Measurements from ENCODE around the gene IGFBP7.

IGFBP7 gene

GRCh38 chr4:57127361-57127760 is 17.2 kb upstream of the IGFBP7 start:
- Histone ChIP-seq H3K4me1 (ENCODE audit: control insufficient read depth in 1 of 2, insufficient read depth in 2 of 2, low read length in 2 of 2) (peaks cover 0 to 7% of the 10 kb centered on the region in 2 donors), H3K9me3 (ENCODE audit: control insufficient read depth in 1 of 2, low read length in 2 of 2) (peaks cover 0 to 8% of the 10 kb centered on the region in 2 donors), H3K27ac (ENCODE audit: low read length) (no peak overlapping the region), H3K27me3 (ENCODE audit: low read depth, low read length) (no peaks in the 10 kb centered on the region), H3K4me3 (ENCODE audit: low read depth in 1 of 2, low read length in 2 of 2) (no peak overlapping the region), H3K36me3 (ENCODE audit: control insufficient read depth in 1 of 2, insufficient read depth in 2 of 2, low read length in 2 of 2) (no peaks in the 10 kb centered on the region)

GRCh38 chr4:57125996-57126395 is 15.8 kb upstream of the IGFBP7 start:
- H3K27ac ChIP-seq (ENCODE audit: low read length): no peak overlapping the region
- no peaks in the 10 kb centered on the region for H3K4me1 ChIP-seq (ENCODE audit: control insufficient read depth in 1 of 2, insufficient read depth in 2 of 2, low read length in 2 of 2)
- no peaks in the 10 kb centered on the region for H3K36me3 ChIP-seq (ENCODE audit: control insufficient read depth in 1 of 2, insufficient read depth in 2 of 2, low read length in 2 of 2)
- peaks cover 0 to 8% of the 10 kb centered on the region in 2 donors for H3K9me3 ChIP-seq (ENCODE audit: control insufficient read depth in 1 of 2, low read length in 2 of 2)
- H3K27me3 ChIP-seq (ENCODE audit: low read depth, low read length): no peaks in the 10 kb centered on the region
- H3K4me3 ChIP-seq (ENCODE audit: low read depth in 1 of 2, low read length in 2 of 2): no peak overlapping the region

DNA sequence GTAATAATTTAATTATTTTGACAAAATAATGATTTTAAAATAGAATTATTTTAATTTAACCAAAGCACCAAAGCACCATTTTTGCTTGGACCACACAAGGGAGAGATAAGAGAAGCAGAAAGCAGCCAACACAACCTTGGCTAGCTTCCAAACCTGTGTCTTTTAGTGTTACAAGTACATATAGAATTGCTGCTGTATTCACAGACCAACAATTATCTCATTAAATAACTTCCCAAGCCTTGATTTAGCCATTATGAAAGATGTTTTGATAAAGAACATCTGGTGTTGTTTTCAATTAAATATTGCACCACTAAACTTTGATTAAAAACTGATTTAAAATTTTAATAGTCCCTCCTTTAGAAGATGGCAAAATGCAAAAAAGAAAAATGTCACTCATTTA is 14.0 kb upstream of the IGFBP7 start:
- H3K27me3 ChIP-seq (ENCODE audit: low read depth, low read length): no peaks in the 10 kb centered on the region
- H3K9me3 ChIP-seq (ENCODE audit: control insufficient read depth in 1 of 2, low read length in 2 of 2): peaks cover 0 to 8% of the 10 kb centered on the region in 2 donors
- H3K36me3 ChIP-seq (ENCODE audit: control insufficient read depth in 1 of 2, insufficient read depth in 2 of 2, low read length in 2 of 2): peaks cover 0 to 3% of the 10 kb centered on the region in 2 donors

DNA sequence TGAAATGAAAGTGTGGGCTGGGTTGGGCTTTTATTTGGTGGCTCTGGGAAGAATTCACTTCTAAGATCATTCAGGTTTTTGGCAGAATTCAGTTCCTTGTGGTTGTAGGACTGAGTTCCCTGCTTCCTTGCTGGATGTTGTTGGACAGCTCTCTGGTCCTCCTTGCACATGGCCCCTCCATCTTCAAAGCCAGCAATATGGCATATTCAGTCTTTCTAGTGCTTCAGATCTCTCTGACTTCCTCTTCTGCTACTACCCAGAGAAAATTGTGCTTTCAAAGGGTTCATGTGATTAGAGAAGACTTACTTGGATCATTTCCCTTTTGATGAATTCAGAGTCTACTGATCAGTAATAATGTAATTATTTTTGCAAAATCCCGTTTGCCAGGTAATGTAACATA is 12.8 kb upstream of the IGFBP7 start:
- no peak overlapping the region for H3K27ac ChIP-seq (ENCODE audit: low read length)
- no peaks in the 10 kb centered on the region for H3K4me1 ChIP-seq (ENCODE audit: control insufficient read depth in 1 of 2, insufficient read depth in 2 of 2, low read length in 2 of 2)
- peaks cover 0 to 8% of the 10 kb centered on the region in 2 donors for H3K9me3 ChIP-seq (ENCODE audit: control insufficient read depth in 1 of 2, low read length in 2 of 2)
- no peak overlapping the region for H3K4me3 ChIP-seq (ENCODE audit: low read depth in 1 of 2, low read length in 2 of 2)
- H3K27me3 ChIP-seq (ENCODE audit: low read depth, low read length): no peaks in the 10 kb centered on the region
- H3K36me3 ChIP-seq (ENCODE audit: control insufficient read depth in 1 of 2, insufficient read depth in 2 of 2, low read length in 2 of 2): peaks cover 0 to 3% of the 10 kb centered on the region in 2 donors

More for the DNA sequence above, 14.0 kb upstream of the IGFBP7 start:
- no peak overlapping the region for H3K4me3 ChIP-seq (ENCODE audit: low read depth in 1 of 2, low read length in 2 of 2)
- H3K4me1 ChIP-seq (ENCODE audit: control insufficient read depth in 1 of 2, insufficient read depth in 2 of 2, low read length in 2 of 2): no peaks in the 10 kb centered on the region
- no peak overlapping the region for H3K27ac ChIP-seq (ENCODE audit: low read length)

DNA sequence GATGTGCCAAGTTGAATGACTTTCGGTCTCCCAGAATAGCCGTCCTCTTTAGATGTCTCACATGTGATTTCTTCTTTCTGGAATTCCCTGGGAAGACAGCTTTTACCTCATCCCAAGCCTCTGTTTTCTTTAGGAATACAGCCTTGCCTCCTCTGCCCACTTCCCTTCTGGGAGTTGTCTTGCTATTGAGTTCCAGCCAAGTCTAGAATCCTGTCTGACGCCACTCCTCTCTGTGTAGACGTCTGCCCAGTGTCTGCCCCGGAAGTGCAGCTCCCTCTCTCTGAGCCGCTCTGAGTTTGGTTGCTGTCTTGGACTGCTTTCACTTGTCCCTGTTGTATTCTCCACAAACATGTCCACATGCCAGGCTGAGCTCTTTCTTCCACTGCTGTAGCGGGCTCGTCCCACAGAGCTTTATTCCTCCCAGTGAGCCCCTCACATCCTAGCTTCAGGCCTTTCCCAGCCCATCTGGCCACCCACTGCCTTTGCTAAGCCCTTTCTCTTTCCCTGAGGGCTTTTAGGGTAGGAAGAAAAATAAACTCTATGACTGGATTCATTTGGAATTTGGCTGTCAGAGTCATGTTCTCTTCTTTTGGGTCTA is 9.0 kb upstream of the IGFBP7 start:
- Histone ChIP-seq H3K9me3 (ENCODE audit: control insufficient read depth in 1 of 2, low read length in 2 of 2) (peaks cover 0 to 5% of the 10 kb centered on the region in 2 donors), H3K27me3 (ENCODE audit: low read depth, low read length) (no peaks in the 10 kb centered on the region), H3K36me3 (ENCODE audit: control insufficient read depth in 1 of 2, insufficient read depth in 2 of 2, low read length in 2 of 2) (peaks cover 0 to 3% of the 10 kb centered on the region in 2 donors), H3K27ac (ENCODE audit: low read length) (peak overlapping the region; percentile 87), H3K4me1 (ENCODE audit: control insufficient read depth in 1 of 2, insufficient read depth in 2 of 2, low read length in 2 of 2) (no peaks in the 10 kb centered on the region), H3K4me3 (ENCODE audit: low read depth in 1 of 2, low read length in 2 of 2) (peak overlapping the region; percentile 13 to 38)

DNA sequence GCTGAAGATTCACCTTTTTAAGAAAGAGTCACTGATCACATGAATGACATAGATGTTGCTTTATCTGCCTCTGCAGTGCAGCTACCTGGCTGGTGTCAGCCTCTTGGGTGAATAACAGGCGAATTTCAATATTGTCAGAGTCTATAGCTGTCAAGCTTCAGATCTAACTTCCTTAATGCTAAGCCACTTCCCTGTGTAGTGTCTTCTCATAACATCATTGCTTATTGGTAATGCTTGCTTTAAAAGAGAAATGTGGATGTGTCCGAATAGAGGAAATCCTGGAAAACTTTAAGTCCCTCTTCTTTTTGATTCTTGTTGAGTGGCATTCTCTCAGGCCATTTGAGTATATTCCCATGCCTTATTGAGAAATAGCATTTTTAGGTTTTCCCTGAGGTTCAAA is 7.3 kb upstream of the IGFBP7 start:
- Histone ChIP-seq H3K27ac (ENCODE audit: low read length) (no peak overlapping the region), H3K4me3 (ENCODE audit: low read depth in 1 of 2, low read length in 2 of 2) (no peak overlapping the region), H3K27me3 (ENCODE audit: low read depth, low read length) (no peaks in the 10 kb centered on the region), H3K9me3 (ENCODE audit: control insufficient read depth in 1 of 2, low read length in 2 of 2) (no peaks in the 10 kb centered on the region), H3K36me3 (ENCODE audit: control insufficient read depth in 1 of 2, insufficient read depth in 2 of 2, low read length in 2 of 2) (peaks cover 0 to 3% of the 10 kb centered on the region in 2 donors), H3K4me1 (ENCODE audit: control insufficient read depth in 1 of 2, insufficient read depth in 2 of 2, low read length in 2 of 2) (no peaks in the 10 kb centered on the region)

DNA sequence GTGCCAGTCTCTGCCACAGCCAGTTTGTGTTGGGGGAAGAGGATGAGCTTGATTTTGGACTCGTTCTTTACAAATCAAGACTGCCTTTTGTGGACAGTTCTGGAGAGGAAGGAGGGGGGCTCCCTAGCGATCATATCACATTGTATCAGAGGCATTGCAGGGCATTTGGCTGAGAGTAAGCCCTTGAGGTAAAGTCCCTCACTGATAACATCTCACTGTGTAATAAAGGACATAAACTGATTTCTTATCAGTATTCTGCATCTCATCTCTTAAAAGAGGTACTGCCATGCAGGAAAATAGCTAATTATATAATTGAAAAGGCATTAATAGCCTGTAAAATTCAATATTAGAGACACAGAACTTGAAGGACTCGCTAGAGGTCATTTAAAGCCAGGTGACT is 6.1 kb upstream of the IGFBP7 start:
- Histone ChIP-seq H3K4me3 (ENCODE audit: low read depth in 1 of 2, low read length in 2 of 2) (no peak overlapping the region), H3K4me1 (ENCODE audit: control insufficient read depth in 1 of 2, insufficient read depth in 2 of 2, low read length in 2 of 2) (no peaks in the 10 kb centered on the region), H3K27ac (ENCODE audit: low read length) (no peak overlapping the region), H3K36me3 (ENCODE audit: control insufficient read depth in 1 of 2, insufficient read depth in 2 of 2, low read length in 2 of 2) (peaks cover 0 to 3% of the 10 kb centered on the region in 2 donors), H3K27me3 (ENCODE audit: low read depth, low read length) (no peaks in the 10 kb centered on the region), H3K9me3 (ENCODE audit: control insufficient read depth in 1 of 2, low read length in 2 of 2) (no peaks in the 10 kb centered on the region)

- Histone ChIP-seq H3K4me3 (ENCODE audit: low read depth in 1 of 2, low read length in 2 of 2) (no peak overlapping the region), H3K27me3 (ENCODE audit: low read depth, low read length) (no peaks in the 10 kb centered on the region), H3K4me1 (ENCODE audit: control insufficient read depth in 1 of 2, insufficient read depth in 2 of 2, low read length in 2 of 2) (no peaks in the 10 kb centered on the region), H3K27ac (ENCODE audit: low read length) (no peak overlapping the region), H3K9me3 (ENCODE audit: control insufficient read depth in 1 of 2, low read length in 2 of 2) (no peaks in the 10 kb centered on the region), H3K36me3 (ENCODE audit: control insufficient read depth in 1 of 2, insufficient read depth in 2 of 2, low read length in 2 of 2) (peaks cover 0 to 3% of the 10 kb centered on the region in 2 donors)
These were observed 4.8 kb upstream of the IGFBP7 start for GRCh38 chr4:57114973-57115372.

- Histone ChIP-seq H3K27ac (ENCODE audit: low read length) (no peak overlapping the region), H3K9me3 (ENCODE audit: control insufficient read depth in 1 of 2, low read length in 2 of 2) (no peaks in the 10 kb centered on the region)
These were observed 3.7 kb upstream of the IGFBP7 start for GRCh38 chr4:57113870-57114269.

GRCh38 chr4:57110640-57111511 is 691 bp upstream of the IGFBP7 start:
- no peaks in the 10 kb centered on the region for H3K36me3 ChIP-seq (ENCODE audit: control insufficient read depth in 1 of 2, insufficient read depth in 2 of 2, low read length in 2 of 2)
- no peaks in the 10 kb centered on the region for H3K9me3 ChIP-seq (ENCODE audit: control insufficient read depth in 1 of 2, low read length in 2 of 2)
- peak overlapping the region; percentile 64 to 89 for H3K4me3 ChIP-seq (ENCODE audit: low read depth in 1 of 2, low read length in 2 of 2)
- H3K27ac ChIP-seq (ENCODE audit: low read length): peak overlapping the region; percentile 95
- H3K4me1 ChIP-seq (ENCODE audit: control insufficient read depth in 1 of 2, insufficient read depth in 2 of 2, low read length in 2 of 2): peaks cover 0 to 8% of the 10 kb centered on the region in 2 donors
- no peaks in the 10 kb centered on the region for H3K27me3 ChIP-seq (ENCODE audit: low read depth, low read length)

More at GRCh38 chr4:57113870-57114269, 3.7 kb upstream of the IGFBP7 start:
- Histone ChIP-seq H3K36me3 (ENCODE audit: control insufficient read depth in 1 of 2, insufficient read depth in 2 of 2, low read length in 2 of 2) (no peaks in the 10 kb centered on the region), H3K4me3 (ENCODE audit: low read depth in 1 of 2, low read length in 2 of 2) (no peak overlapping the region), H3K27me3 (ENCODE audit: low read depth, low read length) (no peaks in the 10 kb centered on the region), H3K4me1 (ENCODE audit: control insufficient read depth in 1 of 2, insufficient read depth in 2 of 2, low read length in 2 of 2) (no peaks in the 10 kb centered on the region)

- Histone ChIP-seq H3K4me3 (ENCODE audit: low read depth in 1 of 2, low read length in 2 of 2) (peak overlapping the region; percentile 69 to 89), H3K9me3 (ENCODE audit: control insufficient read depth in 1 of 2, low read length in 2 of 2) (no peaks in the 10 kb centered on the region), H3K4me1 (ENCODE audit: control insufficient read depth in 1 of 2, insufficient read depth in 2 of 2, low read length in 2 of 2) (peaks cover 0 to 14% of the 10 kb centered on the region in 2 donors), H3K36me3 (ENCODE audit: control insufficient read depth in 1 of 2, insufficient read depth in 2 of 2, low read length in 2 of 2) (no peaks in the 10 kb centered on the region), H3K27ac (ENCODE audit: low read length) (peak overlapping the region; percentile 61), H3K27me3 (ENCODE audit: low read depth, low read length) (no peaks in the 10 kb centered on the region)
These were observed 756 bp downstream of the IGFBP7 start for GRCh38 chr4:57109411-57109846.

Data from muscle layer of duodenum (tissue), 2 donors.